ENCODE measurements around the gene SUPT20HL1. TPM values are rescaled to one million over a fixed set of nuclear protein-coding genes. Genes with fewer than 3 reads are reported as not detected.
A peak's percentile ranks its signal among the peaks of the same experiment; 100 is the strongest.

The SUPT20HL1 gene
- total RNA-seq, 4 donors from 2014 or later, result 0.14 TPM; not detected in 3

GRCh38 chrX:24396236-24396930 is 35.9 kb downstream of the SUPT20HL1 start:
- intact Hi-C loops (cut with DNase I; ENCODE audit: low total_unique reads) (no loop called here), in situ Hi-C loops (cut with MboI; ENCODE audit: low pct_ligation_motif_present in 1 of 4, low pct_unique_long_range_greater_than_20kb in 1 of 4, low sequenced_read_pairs in 3 of 4) (loop anchor here in 2 of 4 donors (10.0 kb wide), 1 partner anchor 108 kb away; no protein-coding TSS in a partner anchor)
- no peak for TF ChIP-seq EP300 (IDR thresholded peaks at IDR 0.05; ENCODE audit: low read depth)
- TF ChIP-seq POLR2A (IDR thresholded peaks at IDR 0.05), result no peak
- no peak for TF ChIP-seq CTCF (IDR thresholded peaks at IDR 0.05)
- TF ChIP-seq POLR2AphosphoS5 (IDR thresholded peaks at IDR 0.05), result no peak
- no peaks in the 10 kb centered on the region for H3K27me3 ChIP-seq
- H3K4me3 ChIP-seq, result no peak overlapping the region
- H3K27ac ChIP-seq, result peak overlapping the region; percentile 38 to 64 (median 49)
- H3K4me1 ChIP-seq, result no peaks in the 10 kb centered on the region
- WGBS, 2 donors (ENCODE audit: low coverage in 1 of 2), result 51% methylated on average over 5 of the region's 5 CpGs; no CpG with 5 or more reads in 1 of the 2 donors
- no peaks in the 10 kb centered on the region for H3K9me3 ChIP-seq
- no peak for DNase-seq
- no peaks in the 10 kb centered on the region for H3K36me3 ChIP-seq

GRCh38 chrX:24396931-24397279 is 36.5 kb downstream of the SUPT20HL1 start:
- Histone ChIP-seq H3K9me3 (no peaks in the 10 kb centered on the region), H3K4me3 (no peak overlapping the region), H3K27me3 (no peaks in the 10 kb centered on the region), H3K27ac (peak overlapping the region; percentile 38 to 64 (median 49)), H3K4me1 (no peaks in the 10 kb centered on the region), H3K36me3 (no peaks in the 10 kb centered on the region)
- intact Hi-C loops (cut with DNase I; ENCODE audit: low total_unique reads), result no loop called here
- no peak for TF ChIP-seq POLR2AphosphoS5 (IDR thresholded peaks at IDR 0.05)
- no peak for TF ChIP-seq POLR2A (IDR thresholded peaks at IDR 0.05)
- TF ChIP-seq CTCF (IDR thresholded peaks at IDR 0.05), result no peak
- TF ChIP-seq EP300 (IDR thresholded peaks at IDR 0.05; ENCODE audit: low read depth), result no peak
- 38% methylated on average over 1 of the region's 1 CpG; no CpG with 5 or more reads in 1 of the 2 donors for WGBS, 2 donors (ENCODE audit: low coverage in 1 of 2)
- in situ Hi-C loops (cut with MboI; ENCODE audit: low pct_ligation_motif_present in 1 of 4, low pct_unique_long_range_greater_than_20kb in 1 of 4, low sequenced_read_pairs in 3 of 4), result loop anchor here in 2 of 4 donors (10.0 kb wide), 1 partner anchor 108 kb away; no protein-coding TSS in a partner anchor
- no peak for DNase-seq

GRCh38 chrX:24398766-24399165 is 38.3 kb downstream of the SUPT20HL1 start:
- Histone ChIP-seq H3K36me3 (no peaks in the 10 kb centered on the region), H3K27me3 (no peaks in the 10 kb centered on the region), H3K4me1 (no peaks in the 10 kb centered on the region), H3K9me3 (no peaks in the 10 kb centered on the region), H3K4me3 (no peak overlapping the region), H3K27ac (peak overlapping the region in 1 of 4 donors; percentile 60)
- intact Hi-C loops (cut with DNase I; ENCODE audit: low total_unique reads), result no loop called here
- no peak for DNase-seq
- in situ Hi-C loops (cut with MboI; ENCODE audit: low pct_ligation_motif_present in 1 of 4, low pct_unique_long_range_greater_than_20kb in 1 of 4, low sequenced_read_pairs in 3 of 4), result loop anchor here in 2 of 4 donors (10.0 kb wide), 1 partner anchor 106 kb away; no protein-coding TSS in a partner anchor
- TF ChIP-seq POLR2AphosphoS5 (IDR thresholded peaks at IDR 0.05) (no peak), CTCF (IDR thresholded peaks at IDR 0.05) (no peak), POLR2A (IDR thresholded peaks at IDR 0.05) (no peak), EP300 (IDR thresholded peaks at IDR 0.05; ENCODE audit: low read depth) (no peak)
- 85 to 100% methylated on average over 1 to 2 of the region's 2 CpGs for WGBS, 2 donors (ENCODE audit: low coverage in 1 of 2)

GRCh38 chrX:24399550-24399949 is 39.1 kb downstream of the SUPT20HL1 start:
- WGBS, 2 donors (ENCODE audit: low coverage in 1 of 2), result 86 to 88% methylated on average over 4 to 5 of the region's 5 CpGs
- no peaks in the 10 kb centered on the region for H3K27me3 ChIP-seq

More at GRCh38 chrX:24399550-24399949, 39.1 kb downstream of the SUPT20HL1 start:
- no peak for DNase-seq
- TF ChIP-seq POLR2A (IDR thresholded peaks at IDR 0.05) (no peak), POLR2AphosphoS5 (IDR thresholded peaks at IDR 0.05) (no peak)
- no peaks in the 10 kb centered on the region for H3K36me3 ChIP-seq
- H3K27ac ChIP-seq, result no peak overlapping the region
- in situ Hi-C loops (cut with MboI; ENCODE audit: low pct_ligation_motif_present in 1 of 4, low pct_unique_long_range_greater_than_20kb in 1 of 4, low sequenced_read_pairs in 3 of 4), result loop anchor here in 2 of 4 donors (10.0 kb wide), 1 partner anchor 105 kb away; no protein-coding TSS in a partner anchor
- no peaks in the 10 kb centered on the region for H3K9me3 ChIP-seq
- no peaks in the 10 kb centered on the region for H3K4me1 ChIP-seq
- intact Hi-C loops (cut with DNase I; ENCODE audit: low total_unique reads), result no loop called here
- no peak overlapping the region for H3K4me3 ChIP-seq
